K562 (cell line): ENCODE data around the gene ORC3. TPM values are rescaled to one million over a fixed set of nuclear protein-coding genes. Genes with fewer than 3 reads are reported as not detected.

ENCODE experiments used
- ATAC-seq: fragments of 200-7000 bp; cut with Tn5 transposase; 3 replicates; pipeline ENCODE4 v1.9.1; 2020; ENCODE audit warnings: moderate library complexity
- BruUV-seq: library from RNA; stranded (reverse); fragments of 400-500 nt; replicated peaks from 2 replicates; lab custom pipeline; 2021; lab: Mats Ljungman, UMichigan
- CTCF ChIA-PET: fragments of 300-600 bp; formaldehyde crosslinking; extraction: SDS; loops from one replicate; lab custom pipeline; 2021; ENCODE audit warnings: low intra/inter-chr PET ratio; lab: Yijun Ruan, JAX
- POLR2A ChIA-PET: fragments of 300-600, 350-650 bp; sonication (Branson Sonifier 250); formaldehyde crosslinking; extraction: SDS; loops from one replicate; lab custom pipeline; 2021; ENCODE audit warnings: antibody characterized with exemption, inconsistent platforms; lab: Yijun Ruan, JAX
- DNase-seq, 4 experiments: peaks; one replicate each; pipeline versions ENCODE4 v3.0.0 to v3.0.0-alpha.2; 2011 to 2018; ENCODE audit warnings: low spot score in 3 of 4, mixed read lengths in 3 of 4; ENCODE audit errors: extremely low read depth in 1 of 4
- FAIRE-seq: peaks from 2 replicates; lab custom pipeline; 2011; peaks lifted over from hg19 to GRCh38; lab: Jason Lieb, UNC
- H2AFZ ChIP-seq: 2 replicates; pipeline ENCODE4 v1.6.0; 2011; ENCODE audit warnings: low read depth, low read length, control low read depth, inconsistent platforms
- H3K27ac ChIP-seq: fragments of 200-600 bp; 3 replicates; pipeline ENCODE4 v1.8.0; 2011; ENCODE audit warnings: low read depth, mild to moderate bottlenecking, control low read depth, inconsistent platforms, low read length, moderate library complexity, mixed read lengths; ENCODE audit errors: extremely low read depth
- H3K27me3 ChIP-seq, 2 experiments: fragments of 300-600 bp in 1 of 2; 2 replicates in 1 of 2; 3 replicates in 1 of 2; pipeline versions ENCODE4 v1.6.0 to v1.8.0; 2011; ENCODE audit warnings: inconsistent platforms in 2 of 2, low read length in 2 of 2, mild to moderate bottlenecking in 1 of 2, mixed read lengths in 1 of 2, moderate library complexity in 1 of 2; ENCODE audit not compliant: control insufficient read depth in 2 of 2, insufficient read depth in 2 of 2
- H3K36me3 ChIP-seq: fragments of 300-600 bp; 3 replicates; pipeline ENCODE4 v1.8.0; 2011; ENCODE audit warnings: mild to moderate bottlenecking, low read length, inconsistent platforms; ENCODE audit not compliant: control insufficient read depth, insufficient read depth
- H3K4me1 ChIP-seq, 2 experiments: fragments of 200-600 bp in 1 of 2; replicated peaks in 1 of 2; 2 replicates in 1 of 2; 3 replicates in 1 of 2; pipeline versions ENCODE4 v1.5.1 to v1.8.0; 2011; ENCODE audit warnings: inconsistent platforms in 2 of 2, low read length in 2 of 2, mild to moderate bottlenecking in 1 of 2, mixed read lengths in 1 of 2, moderate library complexity in 1 of 2; ENCODE audit not compliant: control insufficient read depth in 2 of 2, insufficient read depth in 2 of 2
- H3K4me2 ChIP-seq: 2 replicates; pipeline ENCODE4 v1.6.1; 2011; ENCODE audit warnings: low read length, control low read depth, inconsistent platforms, mixed read lengths; ENCODE audit not compliant: insufficient read depth
- H3K4me3 ChIP-seq: fragments of 200-600 bp; sonication (generic), shearing (Covaris generic); 2 replicates; pipeline ENCODE4 v1.5.1; 2016; ENCODE audit warnings: control low read depth, inconsistent platforms
- H3K79me2 ChIP-seq: fragments of 200-600 bp; 3 replicates; pipeline ENCODE4 v1.8.0; 2011; ENCODE audit warnings: low read length, inconsistent platforms; ENCODE audit not compliant: control insufficient read depth, insufficient read depth
- H3K9ac ChIP-seq, 2 experiments: 2 replicates each; pipeline versions ENCODE4 v1.6.0 to v1.6.1; 2011; ENCODE audit warnings: low read depth in 2 of 2, low read length in 2 of 2, control low read depth in 1 of 2, inconsistent platforms in 1 of 2, mild to moderate bottlenecking in 1 of 2, mixed read lengths in 1 of 2; ENCODE audit not compliant: insufficient read depth in 1 of 2
- H3K9me1 ChIP-seq: one replicate; pipeline ENCODE4 v1.6.0; 2011; ENCODE audit warnings: inconsistent platforms, mild to moderate bottlenecking, low read length, moderate library complexity; ENCODE audit not compliant: control insufficient read depth, insufficient read depth
- H3K9me3 ChIP-seq: replicated peaks from 2 replicates; pipeline ENCODE4 v1.5.1; 2011; ENCODE audit warnings: low read depth, low read length, inconsistent platforms; ENCODE audit not compliant: control insufficient read depth, insufficient read depth
- H4K20me1 ChIP-seq: replicated peaks from 2 replicates; pipeline ENCODE4 v1.6.1; 2011; ENCODE audit warnings: low read length, inconsistent platforms, mixed read lengths; ENCODE audit not compliant: control insufficient read depth, insufficient read depth
- CCNT2 ChIP-seq: IDR thresholded peaks from 2 replicates; pipeline ENCODE4 v1.6.1; 2011; ENCODE audit warnings: borderline replicate concordance, low read depth, mild to moderate bottlenecking, moderate library complexity, mixed read lengths, low read length; ENCODE audit not compliant: insufficient read length; ENCODE audit errors: extremely low read depth
- CSDE1 ChIP-seq, 2 experiments: fragments of 450-650 bp; IDR thresholded peaks; 2 replicates each; pipeline ENCODE4 v1.6.1; 2016; ENCODE audit warnings: mild to moderate bottlenecking in 1 of 2
- HDGF ChIP-seq: fragments of 450-650 bp; IDR thresholded peaks from 2 replicates; pipeline ENCODE4 v1.6.1; 2016
- KAT2B ChIP-seq: IDR thresholded peaks from one replicate; pipeline ENCODE4 v1.6.1; 2012; ENCODE audit warnings: low read depth, mild to moderate bottlenecking, control low read depth, inconsistent platforms, low read length, moderate library complexity
- LCOR ChIP-seq: sonication (generic); formaldehyde crosslinking; IDR thresholded peaks from 2 replicates; pipeline ENCODE4 v1.8.0; 2022; ENCODE audit warnings: mild to moderate bottlenecking, missing genetic modification reagents
- MTF1 ChIP-seq: fragments of 250-450 bp; sonication (Bioruptor Pico); IDR thresholded peaks from 2 replicates; pipeline ENCODE4 v1.9.0; 2021; ENCODE audit warnings: moderate library complexity, mild to moderate bottlenecking, inconsistent platforms, borderline replicate concordance
- NFIX ChIP-seq: fragments of 250-450 bp; sonication (Bioruptor Pico); IDR thresholded peaks from 2 replicates; pipeline ENCODE4 v1.4.0; 2020; ENCODE audit warnings: low read depth, mild to moderate bottlenecking, moderate library complexity
- PHF8 ChIP-seq: fragments of 200-600 bp; sonication (generic); IDR thresholded peaks from 2 replicates; pipeline ENCODE4 v1.6.1; 2012; ENCODE audit warnings: mixed run types, mild to moderate bottlenecking, inconsistent platforms, low read length, moderate library complexity, borderline replicate concordance
- RBM39 ChIP-seq: fragments of 200-400 bp; formaldehyde crosslinking; optimal IDR thresholded peaks from 2 replicates; pipeline ENCODE3; 2018; ENCODE audit warnings: low read depth, low read length
- RFX5 ChIP-seq: IDR thresholded peaks from 2 replicates; pipeline ENCODE4 v1.6.1; 2011; ENCODE audit warnings: low read depth, mild to moderate bottlenecking, improper control_type of control experiment, low read length
- ZBTB8A ChIP-seq: fragments of 450-650 bp; IDR thresholded peaks from 2 replicates; pipeline ENCODE4 v1.6.1; 2018; ENCODE audit warnings: mild to moderate bottlenecking, moderate library complexity; ENCODE audit not compliant: partially characterized antibody
- WGBS: fragments of 100-300 bp; shearing (Covaris generic); methylation state at CpG from one replicate; pipeline ENCODE4 v1.1.6; 2016; ENCODE audit warnings: low coverage, mixed read lengths; ENCODE audit not compliant: insufficient coverage; ENCODE audit errors: missing lambda C conversion rate; 5-methylcytosine and 5-hydroxymethylcytosine counted together
- in situ Hi-C: fragments of 300-500 bp; cut with MboI; formaldehyde crosslinking; loops from 4 replicates; pipeline ENCODE4 v1.15.0; 2018; ENCODE audit warnings: inconsistent platforms, mixed read lengths
- intact Hi-C: fragments of 100-400 bp; cut with micrococcal nuclease; formaldehyde crosslinking; loops from 2 replicates; pipeline ENCODE4 v1.14.2; 2022
- polyA plus RNA-seq, 8 experiments: library from polyadenylated mRNA; depleted of rRNA in 4 of 8; stranded (reverse) in 5 of 8; unstranded in 3 of 8; fragments of >200 nt; fragmentation: Nextera tagmentation in 2 of 8; fragmentation: Illumina TruSeq in 1 of 8; extraction: Ambion mirVana in 2 of 8; extraction: Trizol in 1 of 8; gene quantifications; 2 replicates each; pipeline versions ENCODE4 v1.2.1 to v1.2.3, GENCODE V29; 2011 to 2014; ENCODE audit warnings: inconsistent platforms in 1 of 8, missing spikeins in 1 of 8
- total RNA-seq, 7 experiments: library from RNA; depleted of rRNA in 6 of 7; stranded (reverse); fragments of >200 nt in 6 of 7; fragmentation: Illumina TruSeq in 2 of 7; extraction: Trizol in 2 of 7; gene quantifications; 2 replicates each; pipeline versions ENCODE4 v1.2.1 to v1.2.3, GENCODE V29; 2011 to 2021; ENCODE audit warnings: low replicate concordance in 1 of 7
- TF ChIP-seq, protein P1 (sequence below): fragments of 250-450 bp; sonication (Bioruptor Pico); IDR thresholded peaks from 2 replicates; pipeline ENCODE4 v1.4.0; 2020
- TF ChIP-seq, protein P2 (sequence below): fragments of 250-450 bp; sonication (Bioruptor Pico); IDR thresholded peaks from 2 replicates; pipeline ENCODE4 v1.4.0; 2020; ENCODE audit warnings: mild to moderate bottlenecking, moderate library complexity

ORC3 gene
- total and polyA plus RNA-seq, 9 of the 15 experiments (the other 6 are each of a cell fraction or from before 2014, with no cell fraction given) = 28.8 to 159 (median 74.8) TPM

DNA sequence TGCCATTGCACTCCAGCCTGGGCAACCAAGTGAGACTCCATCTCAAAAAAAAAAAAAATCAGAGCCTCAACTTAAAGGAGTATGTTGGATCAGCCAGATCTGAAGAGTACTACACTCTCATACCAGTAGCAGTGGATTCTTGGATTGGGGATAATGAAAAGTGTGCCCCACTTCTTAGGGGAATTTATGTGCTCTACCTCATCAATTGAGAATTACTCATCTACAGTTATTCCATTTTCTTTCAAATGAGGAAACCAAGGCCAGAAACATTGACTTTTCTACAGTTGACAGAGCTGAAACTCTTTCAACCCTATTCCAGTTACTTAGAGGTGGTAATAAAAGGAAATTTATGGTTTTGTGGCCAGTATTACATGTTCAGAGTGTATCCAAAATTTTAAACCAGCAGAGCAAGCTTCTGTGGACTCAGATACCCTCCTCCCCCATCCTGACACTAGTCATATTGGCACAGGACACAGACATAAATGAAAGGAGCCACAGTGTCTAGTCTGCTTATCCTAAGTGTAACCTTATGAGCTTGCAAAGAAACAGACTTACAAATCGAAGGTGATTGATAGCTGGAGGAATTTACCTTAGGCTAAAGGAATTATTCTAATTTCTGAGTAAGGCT, 51.2 kb downstream of the ORC3 start:
- H3K9ac ChIP-seq = no peak overlapping the region
- ATAC-seq (no peak), FAIRE-seq (no peak), DNase-seq (no peak)
- intact Hi-C loops = no loop called here
- BruUV-seq = no TSS peak
- in situ Hi-C loops = no loop called here
- POLR2A ChIA-PET = no interaction called here
- no peaks in the 10 kb centered on the region for H3K9me3 ChIP-seq
- no peaks in the 10 kb centered on the region for H3K4me1 ChIP-seq
- no peak overlapping the region for H3K4me2 ChIP-seq
- H3K27me3 ChIP-seq = no peaks in the 10 kb centered on the region
- H3K27ac ChIP-seq = no peak overlapping the region
- H4K20me1 ChIP-seq = no peaks in the 10 kb centered on the region
- H3K9me1 ChIP-seq = no peaks in the 10 kb centered on the region
- peaks cover 38% of the 10 kb centered on the region for H3K36me3 ChIP-seq
- H3K4me3 ChIP-seq = no peak overlapping the region
- CTCF ChIA-PET = no interaction called here
- H3K79me2 ChIP-seq = no peaks in the 10 kb centered on the region
- 28% methylated on average over 1 of the region's 1 CpG for WGBS
- no peak overlapping the region for H2AFZ ChIP-seq
- TF ChIP-seq MTF1 (CRISPR knock-in tag) (no peak), PHF8 (no peak), LCOR (CRISPR knock-in tag) (no peak), HDGF (no peak), NFIX (CRISPR knock-in tag) (no peak), KAT2B (no peak), RFX5 (no peak), RBM39 (no peak), CCNT2 (no peak), ZBTB8A (no peak), CSDE1 (IDR thresholded peaks at IDR 0.05) (no peak)
- TF ChIP-seq, protein P1, sequence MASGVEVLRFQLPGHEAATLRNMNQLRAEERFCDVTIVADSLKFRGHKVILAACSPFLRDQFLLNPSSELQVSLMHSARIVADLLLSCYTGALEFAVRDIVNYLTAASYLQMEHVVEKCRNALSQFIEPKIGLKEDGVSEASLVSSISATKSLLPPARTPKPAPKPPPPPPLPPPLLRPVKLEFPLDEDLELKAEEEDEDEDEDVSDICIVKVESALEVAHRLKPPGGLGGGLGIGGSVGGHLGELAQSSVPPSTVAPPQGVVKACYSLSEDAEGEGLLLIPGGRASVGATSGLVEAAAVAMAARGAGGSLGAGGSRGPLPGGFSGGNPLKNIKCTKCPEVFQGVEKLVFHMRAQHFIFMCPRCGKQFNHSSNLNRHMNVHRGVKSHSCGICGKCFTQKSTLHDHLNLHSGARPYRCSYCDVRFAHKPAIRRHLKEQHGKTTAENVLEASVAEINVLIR (CRISPR knock-in tag) = no peak
- TF ChIP-seq, protein P2, sequence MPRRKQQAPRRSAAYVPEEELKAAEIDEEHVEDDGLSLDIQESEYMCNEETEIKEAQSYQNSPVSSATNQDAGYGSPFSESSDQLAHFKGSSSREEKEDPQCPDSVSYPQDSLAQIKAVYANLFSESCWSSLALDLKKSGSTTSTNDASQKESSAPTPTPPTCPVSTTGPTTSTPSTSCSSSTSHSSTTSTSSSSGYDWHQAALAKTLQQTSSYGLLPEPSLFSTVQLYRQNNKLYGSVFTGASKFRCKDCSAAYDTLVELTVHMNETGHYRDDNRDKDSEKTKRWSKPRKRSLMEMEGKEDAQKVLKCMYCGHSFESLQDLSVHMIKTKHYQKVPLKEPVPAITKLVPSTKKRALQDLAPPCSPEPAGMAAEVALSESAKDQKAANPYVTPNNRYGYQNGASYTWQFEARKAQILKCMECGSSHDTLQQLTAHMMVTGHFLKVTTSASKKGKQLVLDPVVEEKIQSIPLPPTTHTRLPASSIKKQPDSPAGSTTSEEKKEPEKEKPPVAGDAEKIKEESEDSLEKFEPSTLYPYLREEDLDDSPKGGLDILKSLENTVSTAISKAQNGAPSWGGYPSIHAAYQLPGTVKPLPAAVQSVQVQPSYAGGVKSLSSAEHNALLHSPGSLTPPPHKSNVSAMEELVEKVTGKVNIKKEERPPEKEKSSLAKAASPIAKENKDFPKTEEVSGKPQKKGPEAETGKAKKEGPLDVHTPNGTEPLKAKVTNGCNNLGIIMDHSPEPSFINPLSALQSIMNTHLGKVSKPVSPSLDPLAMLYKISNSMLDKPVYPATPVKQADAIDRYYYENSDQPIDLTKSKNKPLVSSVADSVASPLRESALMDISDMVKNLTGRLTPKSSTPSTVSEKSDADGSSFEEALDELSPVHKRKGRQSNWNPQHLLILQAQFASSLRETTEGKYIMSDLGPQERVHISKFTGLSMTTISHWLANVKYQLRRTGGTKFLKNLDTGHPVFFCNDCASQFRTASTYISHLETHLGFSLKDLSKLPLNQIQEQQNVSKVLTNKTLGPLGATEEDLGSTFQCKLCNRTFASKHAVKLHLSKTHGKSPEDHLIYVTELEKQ = no peak
